Myocyte (in vitro differentiated cells): ENCODE results near the gene AP1M2. TPM values are rescaled to one million over a fixed set of nuclear protein-coding genes. Genes with fewer than 3 reads are reported as not detected.
"Not testable (repeated sequence)": the region's sequence is repeated elsewhere in the genome, so short reads cannot be mapped to it uniquely, and the experiment has no call there.

Experiments used
- DNase-seq: peaks from one replicate; pipeline ENCODE4 v3.0.0-alpha.2; 2012; ENCODE audit warnings: low read depth
- microRNA counts: library from miRNA; unstranded; fragments of <30 nt; microRNA quantifications from one replicate; lab custom pipeline; 2016
- microRNA-seq: library from miRNA; unstranded; fragments of <30 nt; microRNA quantifications from one replicate; pipeline ENCODE4, GENCODE V29; 2016
- total RNA-seq: library from RNA; depleted of rRNA; stranded (reverse); fragments of >200 nt; gene quantifications from 2 replicates; pipeline ENCODE4 v1.2.3, GENCODE V29; 2014

Gene AP1M2
- total RNA-seq, 1 donor from 2014 or later: not detected

- no peak for DNase-seq
Measured at GRCh38 chr19:10543059-10543419, 44.1 kb downstream of the AP1M2 start.

- not testable (repeated sequence) for DNase-seq
Measured at GRCh38 chr19:10539016-10539415, 48.1 kb downstream of the AP1M2 start.

DNA sequence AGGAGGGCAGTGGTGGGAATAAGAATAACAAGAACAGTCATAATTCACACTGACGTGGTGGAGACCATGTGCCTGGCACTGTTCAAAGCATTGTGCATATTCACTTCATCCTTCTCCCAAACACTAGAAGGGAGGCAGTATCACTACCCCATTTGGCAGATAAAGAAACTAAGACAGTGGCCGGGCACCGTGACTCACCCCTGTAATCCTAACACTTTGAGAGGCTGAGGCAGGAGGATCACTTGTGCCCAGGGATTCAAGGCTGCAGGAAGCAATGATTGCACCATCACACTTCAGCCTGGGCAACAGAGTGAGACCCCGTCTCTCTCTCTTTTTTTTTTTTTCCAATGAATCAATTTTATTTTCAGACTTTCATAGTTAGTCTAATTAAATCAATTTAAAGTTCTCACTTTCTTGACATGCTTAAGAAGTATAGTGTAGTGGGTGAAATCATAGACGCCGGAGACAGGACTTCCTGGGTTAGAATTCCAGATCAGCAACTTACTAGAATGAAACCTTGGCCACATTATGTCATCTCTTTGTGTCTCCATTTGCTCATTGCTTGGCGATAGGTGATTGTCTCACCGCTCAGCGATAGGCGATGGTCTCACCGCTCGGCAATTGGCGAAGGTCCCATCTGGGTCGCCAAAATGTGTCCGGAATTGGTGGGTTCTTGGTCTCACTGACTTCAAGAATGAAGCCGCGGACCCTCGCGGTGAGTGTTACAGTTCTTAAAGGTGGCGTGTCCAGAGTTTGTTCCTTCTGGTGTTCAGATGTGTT lies 48.7 kb downstream of the AP1M2 start:
- DNase-seq: no peak

- no peak for DNase-seq
Measured at GRCh38 chr19:10537668-10538067, 49.4 kb downstream of the AP1M2 start.

DNA sequence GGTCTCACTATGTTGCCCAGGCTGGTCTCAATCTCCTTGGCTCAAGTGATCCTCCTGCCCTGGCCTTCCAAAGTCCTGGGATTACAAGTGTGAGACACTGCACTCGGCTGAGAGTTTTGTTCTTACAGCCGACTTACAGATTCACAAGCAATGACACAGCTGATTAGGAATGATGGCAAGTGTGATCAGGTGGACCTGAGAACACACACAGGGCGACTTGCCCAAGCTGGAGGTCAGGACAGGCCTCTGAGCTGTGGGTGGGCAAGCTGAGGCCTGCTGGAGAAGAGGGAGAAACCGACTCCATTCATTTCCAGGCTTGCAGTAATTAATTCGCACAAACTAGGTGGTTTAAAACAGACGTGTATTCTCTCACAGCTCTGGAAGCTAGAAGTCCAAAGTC lies 51.5 kb downstream of the AP1M2 start:
- no peak for DNase-seq

DNA sequence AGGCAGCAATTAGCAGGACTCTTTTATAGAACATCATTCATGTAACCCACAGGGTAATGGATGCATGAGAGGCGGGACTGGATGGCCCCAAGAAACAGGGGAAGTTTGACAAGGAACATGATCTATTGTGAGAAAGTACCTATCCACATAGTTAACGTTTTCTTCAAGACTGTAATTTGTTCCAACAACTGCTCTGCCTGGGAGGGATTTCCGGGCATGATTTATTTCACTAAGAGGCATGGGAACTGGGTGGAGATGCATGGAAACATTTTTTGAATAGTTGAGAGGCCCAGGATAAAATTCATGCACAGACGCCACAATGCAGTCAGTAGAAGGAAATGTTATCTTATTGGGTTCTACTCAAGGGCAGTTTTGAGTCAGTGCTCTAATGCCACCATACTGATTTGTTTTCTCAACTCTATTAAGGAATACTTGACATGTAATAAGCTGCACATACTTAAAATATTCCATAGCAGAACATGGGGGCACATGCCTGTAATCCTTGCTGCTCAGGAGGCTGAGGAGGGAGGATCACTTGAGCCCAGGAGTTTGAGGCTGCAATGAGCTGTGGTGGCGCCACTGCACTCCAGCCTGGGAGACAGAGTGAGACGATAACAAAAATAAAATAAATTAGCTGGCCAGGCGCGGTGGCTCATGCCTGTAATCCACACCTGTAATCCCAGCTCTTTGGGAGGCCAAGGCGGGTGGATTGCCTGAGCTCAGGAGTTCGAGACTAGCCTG lies 53.3 kb downstream of the AP1M2 start:
- peak; percentile 65 for DNase-seq

DNA sequence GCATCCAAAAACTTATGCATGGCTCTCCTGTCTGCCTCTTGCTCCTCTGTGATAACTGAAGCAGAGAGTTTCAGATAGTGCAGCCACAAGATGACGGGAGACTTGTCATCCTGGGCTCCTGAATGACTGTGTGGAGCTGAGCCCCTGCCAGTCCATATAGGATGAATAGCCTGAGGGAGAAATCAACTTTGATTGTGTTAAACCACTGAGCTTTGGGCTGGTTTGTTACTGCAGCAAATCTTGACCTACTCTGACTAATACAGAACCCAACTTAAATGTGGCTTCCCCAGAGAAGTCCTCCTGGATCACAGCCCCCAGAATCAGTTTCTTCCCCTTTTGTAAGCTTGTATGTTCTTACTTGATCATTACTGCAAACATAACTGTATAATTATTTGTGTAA lies 54.7 kb downstream of the AP1M2 start:
- no peak for DNase-seq

DNA sequence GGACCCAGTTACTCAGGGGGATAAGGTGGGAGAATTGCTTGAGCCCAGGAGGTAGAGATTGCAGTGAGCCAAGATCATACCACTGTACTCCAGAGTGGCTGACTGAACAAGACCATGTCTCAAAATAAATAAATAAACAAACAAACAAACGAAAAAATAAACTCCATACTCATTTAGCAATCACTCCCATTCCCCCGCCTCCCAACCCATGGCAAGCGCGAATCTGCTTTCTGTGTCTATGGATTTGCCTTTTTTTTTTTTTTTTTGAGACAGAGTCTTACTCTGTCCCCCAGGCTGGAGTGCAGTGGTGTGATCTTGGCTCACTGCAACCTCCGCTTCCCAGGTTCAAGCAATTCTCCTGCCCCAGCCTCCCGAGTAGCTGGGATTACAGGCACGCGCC lies 60.2 kb downstream of the AP1M2 start:
- DNase-seq: not testable (repeated sequence)

DNA sequence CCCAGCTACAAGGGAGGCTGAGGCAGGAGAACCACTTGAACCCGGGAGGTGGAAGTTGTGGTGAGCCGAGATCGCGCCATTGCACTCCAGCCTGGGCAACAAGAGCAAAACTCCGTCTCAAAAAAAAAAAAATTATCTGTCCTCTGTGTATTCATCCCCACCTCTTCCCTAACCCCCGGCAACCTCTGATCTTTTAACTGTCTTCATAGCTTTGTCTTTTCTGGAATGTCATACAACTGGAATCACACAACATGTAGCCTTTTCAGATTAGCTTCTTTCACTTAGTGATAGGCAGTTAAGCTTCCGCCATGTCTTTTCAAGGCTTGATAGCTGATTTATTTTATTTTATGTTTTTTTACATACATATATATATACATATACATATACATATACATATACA lies 61.5 kb downstream of the AP1M2 start:
- no peak for DNase-seq

DNA sequence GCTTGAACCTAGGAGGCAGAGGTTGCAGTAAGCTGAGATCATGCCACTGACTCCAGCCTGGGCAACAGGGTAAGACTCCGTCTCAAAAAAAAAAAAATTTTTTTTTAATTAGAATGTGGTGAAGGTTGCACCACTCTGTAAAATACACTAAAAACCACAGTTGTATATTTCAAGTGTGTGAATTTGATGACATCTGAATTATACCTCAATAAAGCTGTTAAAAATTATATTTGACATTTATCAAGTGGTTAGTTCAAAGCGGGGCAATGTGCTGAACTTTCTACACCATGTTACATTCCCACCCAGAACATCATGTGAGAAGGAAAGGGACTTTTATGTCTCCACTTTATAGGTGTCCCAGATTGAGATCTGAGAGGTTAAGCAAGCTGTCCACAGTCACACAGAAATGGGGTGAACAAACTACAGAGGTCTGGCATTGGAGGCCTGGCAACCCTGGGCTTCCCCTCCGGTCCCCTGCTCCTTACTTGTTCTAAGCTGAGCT lies 63.9 kb downstream of the AP1M2 start:
- no peak for DNase-seq

MicroRNA genes within 50 kb of the gene (microRNA counts, 767-probe panel; counts per million panel counts)
- microRNA hsa-miR-1238 (lab: Ali Mortazavi, UCI): not detected

Small RNA genes within 50 kb of the gene (microRNA-seq; reads per million reads assigned to microRNA genes)
- gene MIR1238: not detected

Other genes with a start within 250 kb of the AP1M2 start
- 4.2 and 5.3 TPM in 2 replicates for gene ICAM3, start 247.7 kb downstream of the AP1M2 start, total RNA-seq
- gene TYK2, start 206.7 kb downstream of the AP1M2 start, total RNA-seq: 61.6 and 67.2 TPM in 2 replicates
- 200 and 201 TPM in 2 replicates for gene CDC37, start 183.8 kb downstream of the AP1M2 start, total RNA-seq
- gene PDE4A, start 166.8 kb downstream of the AP1M2 start, total RNA-seq: 1.1 and 1.2 TPM in 2 replicates
- gene KEAP1, start 84.0 kb downstream of the AP1M2 start, total RNA-seq: 80.2 and 102 TPM in 2 replicates
- gene S1PR5, start 69.9 kb downstream of the AP1M2 start, total RNA-seq: 0.21 and 1.1 TPM in 2 replicates
- gene ATG4D, start 43.4 kb downstream of the AP1M2 start, total RNA-seq: 36.8 and 52.8 TPM in 2 replicates
- gene KRI1, start 21.3 kb downstream of the AP1M2 start, total RNA-seq: 13.9 and 22.1 TPM in 2 replicates
- 10.2 and 16.5 TPM in 2 replicates for gene CDKN2D, start 18.3 kb downstream of the AP1M2 start, total RNA-seq
- gene SLC44A2, start 38.2 kb upstream of the AP1M2 start, total RNA-seq: 81.9 and 100 TPM in 2 replicates
- gene ILF3, start 67.0 kb upstream of the AP1M2 start, total RNA-seq: 94.6 and 116 TPM in 2 replicates
- gene QTRT1, start 114.1 kb upstream of the AP1M2 start, total RNA-seq: 40.5 and 43.1 TPM in 2 replicates
- 64.8 and 71.8 TPM in 2 replicates for gene DNM2, start 130.8 kb upstream of the AP1M2 start, total RNA-seq
- gene TMED1, start 248.9 kb upstream of the AP1M2 start, total RNA-seq: 84.8 and 87.4 TPM in 2 replicates